ENCODE measurements around the gene CLEC10A. TPM values are rescaled to one million over a fixed set of nuclear protein-coding genes. Genes with fewer than 3 reads are reported as not detected.
"Not testable (repeated sequence)": the region's sequence is repeated elsewhere in the genome, so short reads cannot be mapped to it uniquely, and the experiment has no call there.

Gene CLEC10A, protein sequence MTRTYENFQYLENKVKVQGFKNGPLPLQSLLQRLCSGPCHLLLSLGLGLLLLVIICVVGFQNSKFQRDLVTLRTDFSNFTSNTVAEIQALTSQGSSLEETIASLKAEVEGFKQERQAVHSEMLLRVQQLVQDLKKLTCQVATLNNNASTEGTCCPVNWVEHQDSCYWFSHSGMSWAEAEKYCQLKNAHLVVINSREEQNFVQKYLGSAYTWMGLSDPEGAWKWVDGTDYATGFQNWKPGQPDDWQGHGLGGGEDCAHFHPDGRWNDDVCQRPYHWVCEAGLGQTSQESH
- 1 to 10 TPM; 1.3 to 1.9 (median 1.4) TPM for polyA plus RNA-seq (ENCODE audit: insufficient read length in 4 of 4)

DNA sequence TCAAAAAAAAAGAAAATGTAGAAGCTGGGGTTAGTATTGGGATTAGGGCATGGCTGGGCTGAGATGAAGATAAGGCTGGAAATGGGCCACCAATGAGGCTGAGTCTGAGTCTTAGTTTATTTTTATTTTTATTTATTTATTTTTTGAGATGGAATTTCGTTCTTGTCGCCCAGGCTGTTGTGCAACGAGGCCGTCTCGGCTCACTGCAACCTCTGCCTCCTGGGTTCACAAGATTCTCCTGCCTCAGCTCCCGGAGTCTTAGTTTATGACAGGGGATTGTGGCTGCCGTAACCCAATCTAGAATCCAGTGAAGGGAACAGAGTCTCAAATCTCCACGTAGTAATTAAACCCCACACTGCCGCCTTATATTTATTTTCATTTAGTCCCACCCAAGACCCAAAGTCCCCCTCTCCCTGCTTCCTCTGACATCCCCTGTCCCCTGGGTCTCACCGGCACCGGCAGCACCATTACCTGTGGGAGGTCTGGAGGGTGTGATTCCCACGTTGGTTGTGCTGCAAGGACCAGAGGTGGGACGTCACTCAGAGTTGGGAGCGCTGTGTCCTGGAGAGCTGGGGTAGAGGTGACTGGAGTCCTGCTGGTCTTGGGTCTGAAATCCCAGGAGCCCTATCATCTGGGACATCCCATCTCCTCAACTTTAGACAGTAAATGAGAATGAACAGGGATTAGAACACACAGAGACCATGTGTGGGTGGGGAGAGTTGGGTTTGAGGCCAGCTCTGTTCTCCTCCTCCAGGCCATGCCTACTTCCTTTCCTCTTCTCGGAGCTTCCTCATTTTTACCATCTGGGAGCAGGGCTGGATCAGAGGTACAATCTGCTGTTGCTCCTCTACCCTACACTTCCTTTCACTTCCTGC is at the start of gene CLEC10A:
CLEC10A (minus strand) TSS at position 671 of the 875 bp plus-strand sequence. CDS start 1,439 bp downstream, outside the sequence.
- no peak for DNase-seq (ENCODE audit: low read depth in 4 of 4, low spot score in 3 of 4)

DNA sequence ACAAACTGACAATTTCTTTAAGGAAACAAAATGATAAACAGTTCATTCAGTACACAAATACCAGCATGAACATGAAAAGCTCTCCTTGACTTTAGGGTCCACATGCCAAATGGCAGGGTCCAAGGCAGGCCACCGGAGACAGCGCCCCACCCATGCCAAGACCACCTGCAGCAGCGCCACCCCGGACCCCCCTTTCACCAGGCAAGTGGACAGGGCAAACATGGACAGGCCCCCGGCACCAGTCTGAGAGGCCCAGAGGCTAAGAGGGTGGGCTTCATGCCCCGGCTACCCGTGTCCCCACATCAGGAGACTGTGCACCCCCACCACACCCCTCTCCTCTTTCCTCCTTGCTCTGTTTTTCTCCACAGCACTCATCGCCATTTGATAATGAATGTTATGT is 49.3 kb upstream of the CLEC10A start:
- DNase-seq (ENCODE audit: low read depth in 4 of 4, low spot score in 3 of 4), result no peak

DNA sequence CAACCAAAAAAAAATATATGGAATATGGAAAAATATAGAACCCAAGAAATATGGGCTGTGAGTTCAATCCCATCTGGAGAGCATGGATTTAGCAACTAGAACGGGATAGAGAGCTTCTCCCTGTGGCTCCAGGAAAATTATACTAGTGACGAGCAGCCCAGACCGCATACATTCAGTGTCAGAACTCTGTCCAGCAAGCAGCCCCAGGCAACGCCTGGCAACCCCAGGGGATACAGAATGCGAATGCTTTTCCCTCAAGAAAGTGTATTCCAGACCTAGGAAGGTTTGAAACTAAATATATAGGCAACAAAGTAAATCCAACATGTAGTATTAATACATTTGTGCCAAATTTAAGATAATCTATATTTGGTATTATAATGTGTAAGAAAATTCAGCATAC is 48.1 kb upstream of the CLEC10A start:
- DNase-seq (ENCODE audit: low read depth in 4 of 4, low spot score in 3 of 4), result no peak

DNA sequence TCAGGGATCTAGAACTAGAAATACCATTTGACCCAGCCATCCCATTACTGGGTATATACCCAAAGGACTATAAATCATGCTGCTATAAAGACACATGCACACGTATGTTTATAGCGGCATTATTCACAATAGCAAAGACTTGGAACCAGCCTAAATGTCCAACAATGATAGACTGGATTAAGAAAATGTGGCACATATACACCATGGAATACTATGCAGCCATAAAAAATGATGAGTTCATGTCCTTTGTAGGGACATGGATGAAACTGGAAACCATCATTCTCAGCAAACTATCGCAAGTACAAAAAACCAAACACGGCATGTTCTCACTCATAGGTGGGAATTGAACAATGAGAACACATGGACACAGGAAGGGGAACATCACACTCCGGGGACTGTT is 47.5 kb upstream of the CLEC10A start:
- DNase-seq (ENCODE audit: low read depth in 4 of 4, low spot score in 3 of 4), result not testable (repeated sequence)

DNA sequence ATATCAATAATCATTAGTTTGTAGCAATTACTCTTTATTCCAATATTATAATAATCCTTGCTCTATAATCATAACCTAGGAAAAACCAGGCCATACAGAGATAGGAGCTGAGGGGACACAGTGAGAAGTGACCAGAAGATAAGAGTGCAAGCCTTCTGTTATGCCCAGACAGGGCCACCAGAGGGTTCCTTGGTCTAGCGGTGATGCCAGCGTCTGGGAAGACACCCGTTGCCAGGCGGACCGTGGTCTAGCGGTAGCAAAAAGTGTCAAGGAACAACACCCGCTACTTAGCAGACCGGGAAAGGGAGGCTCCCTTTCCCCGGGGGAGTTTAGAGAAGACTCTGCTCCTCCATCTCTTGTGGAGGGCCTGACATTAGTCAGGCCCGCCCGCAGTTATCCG is 46.3 kb upstream of the CLEC10A start:
- DNase-seq (ENCODE audit: low read depth in 4 of 4, low spot score in 3 of 4), result not testable (repeated sequence)

DNA sequence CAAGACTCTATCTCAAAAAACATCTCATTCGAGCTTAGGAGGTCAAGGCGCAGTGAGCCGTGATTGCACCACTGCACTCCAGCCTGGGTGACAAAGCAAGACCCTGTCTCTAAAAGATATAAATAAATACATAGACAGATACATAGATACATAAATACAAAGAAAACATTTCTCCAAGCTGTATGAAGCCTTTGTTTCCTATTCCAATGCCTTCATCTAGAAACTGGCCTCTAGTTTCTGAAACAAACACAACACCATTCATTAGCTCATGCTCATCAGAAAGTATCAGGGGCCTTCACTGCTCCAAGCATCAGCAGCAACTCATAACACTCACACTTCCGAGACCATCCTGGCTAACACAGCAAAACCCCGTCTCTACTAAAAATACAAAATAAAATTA is 44.9 kb upstream of the CLEC10A start:
- no peak for DNase-seq (ENCODE audit: low read depth in 4 of 4, low spot score in 3 of 4)

DNA sequence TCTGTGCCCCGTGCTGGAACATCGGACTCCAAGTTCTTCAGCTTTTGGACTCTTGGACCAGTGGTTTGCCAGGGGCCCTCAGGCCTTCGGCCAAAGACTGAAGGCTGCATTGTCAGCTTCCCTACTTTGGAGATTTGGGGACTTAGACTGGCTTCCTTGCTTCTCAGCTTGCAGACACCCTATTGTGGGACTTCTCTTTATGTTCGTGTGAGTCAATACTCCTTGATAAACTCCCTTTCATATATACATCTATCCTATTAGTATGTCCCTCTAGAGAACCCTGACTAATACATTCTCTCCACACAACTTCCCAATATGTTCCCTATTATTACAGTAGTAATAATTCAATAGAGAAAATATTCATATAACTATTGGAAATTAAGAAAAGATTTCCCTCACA is 43.8 kb upstream of the CLEC10A start:
- no peak for DNase-seq (ENCODE audit: low read depth in 4 of 4, low spot score in 3 of 4)

DNA sequence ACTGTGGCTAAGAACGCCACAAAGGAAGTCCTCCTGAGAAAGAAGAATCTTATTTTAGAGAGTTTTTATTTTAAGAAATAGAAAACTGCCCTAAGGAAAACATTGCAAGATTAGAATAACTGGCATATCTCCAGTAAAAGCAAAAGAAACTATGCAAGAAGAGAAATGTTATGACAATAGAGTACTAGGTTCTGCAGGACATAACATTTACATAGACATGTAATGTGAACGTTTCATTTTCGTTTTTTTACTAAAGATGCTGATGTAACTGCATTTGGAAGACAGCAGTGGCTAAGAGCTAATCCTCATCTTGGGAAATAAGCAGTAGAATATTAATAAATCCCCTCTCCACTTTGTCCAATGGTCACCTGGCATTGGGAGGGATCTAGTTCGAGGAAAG is 42.3 kb upstream of the CLEC10A start:
- no peak for DNase-seq (ENCODE audit: low read depth in 4 of 4, low spot score in 3 of 4)

DNA sequence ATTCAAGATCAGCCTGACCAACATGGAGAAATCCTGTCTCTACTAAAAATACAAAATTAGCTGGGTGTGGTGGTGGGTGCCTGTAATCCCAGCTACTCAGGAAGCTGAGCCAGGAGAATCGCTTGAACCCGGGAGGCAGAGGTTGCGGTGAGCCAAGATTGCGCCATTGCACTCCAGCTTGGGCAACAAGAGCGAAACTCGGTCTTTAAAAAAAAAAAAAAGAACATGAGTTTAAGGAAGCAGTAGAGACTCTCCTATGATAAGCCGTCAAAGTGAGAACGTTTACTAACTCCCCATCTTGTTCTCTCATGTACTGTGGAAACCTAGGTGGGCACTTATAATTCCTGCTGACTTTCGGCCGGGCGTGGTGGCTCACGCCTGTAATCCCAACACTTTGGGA is 40.6 kb upstream of the CLEC10A start:
- not testable (repeated sequence) for DNase-seq (ENCODE audit: low read depth in 4 of 4, low spot score in 3 of 4)

DNA sequence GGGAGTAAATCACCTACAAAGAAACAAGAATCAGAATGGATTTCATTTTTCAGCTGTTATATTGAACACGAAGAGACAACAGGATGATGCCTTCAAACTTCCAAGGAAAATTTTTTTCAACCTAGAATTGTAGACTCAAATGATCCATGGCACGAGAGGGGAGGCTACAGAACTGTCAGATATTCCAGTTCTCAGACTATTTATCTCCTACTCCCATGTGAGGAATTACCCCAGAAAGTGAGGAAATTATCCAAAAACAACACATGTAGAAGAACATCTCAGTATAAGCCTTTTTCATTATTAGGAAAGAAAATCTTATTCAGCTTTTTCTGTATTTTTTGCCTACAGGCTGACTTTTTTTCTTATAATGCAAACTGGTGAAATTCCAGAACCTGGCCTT is 40.1 kb upstream of the CLEC10A start:
- DNase-seq (ENCODE audit: low read depth in 4 of 4, low spot score in 3 of 4), result no peak

DNA sequence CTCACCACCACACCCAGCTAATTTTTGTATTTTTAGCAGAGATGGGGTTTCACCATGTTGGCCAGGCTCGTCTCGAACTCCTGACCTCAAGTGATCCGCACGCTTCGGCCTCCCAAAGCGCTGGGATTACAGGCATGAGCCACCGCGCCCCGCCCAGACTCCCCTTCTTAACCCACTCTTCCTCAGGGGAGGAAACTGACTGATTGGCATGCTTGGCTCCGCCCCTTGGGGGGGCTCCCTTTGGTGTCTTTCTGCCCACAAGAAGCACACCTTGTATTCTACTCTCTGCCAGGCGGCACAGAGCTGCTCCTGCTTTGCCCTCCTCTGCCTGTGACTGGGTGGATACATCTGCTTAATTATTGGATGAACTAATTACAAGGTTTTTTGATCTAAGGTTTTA is 39.3 kb upstream of the CLEC10A start:
- no peak for DNase-seq (ENCODE audit: low read depth in 4 of 4, low spot score in 3 of 4)

DNA sequence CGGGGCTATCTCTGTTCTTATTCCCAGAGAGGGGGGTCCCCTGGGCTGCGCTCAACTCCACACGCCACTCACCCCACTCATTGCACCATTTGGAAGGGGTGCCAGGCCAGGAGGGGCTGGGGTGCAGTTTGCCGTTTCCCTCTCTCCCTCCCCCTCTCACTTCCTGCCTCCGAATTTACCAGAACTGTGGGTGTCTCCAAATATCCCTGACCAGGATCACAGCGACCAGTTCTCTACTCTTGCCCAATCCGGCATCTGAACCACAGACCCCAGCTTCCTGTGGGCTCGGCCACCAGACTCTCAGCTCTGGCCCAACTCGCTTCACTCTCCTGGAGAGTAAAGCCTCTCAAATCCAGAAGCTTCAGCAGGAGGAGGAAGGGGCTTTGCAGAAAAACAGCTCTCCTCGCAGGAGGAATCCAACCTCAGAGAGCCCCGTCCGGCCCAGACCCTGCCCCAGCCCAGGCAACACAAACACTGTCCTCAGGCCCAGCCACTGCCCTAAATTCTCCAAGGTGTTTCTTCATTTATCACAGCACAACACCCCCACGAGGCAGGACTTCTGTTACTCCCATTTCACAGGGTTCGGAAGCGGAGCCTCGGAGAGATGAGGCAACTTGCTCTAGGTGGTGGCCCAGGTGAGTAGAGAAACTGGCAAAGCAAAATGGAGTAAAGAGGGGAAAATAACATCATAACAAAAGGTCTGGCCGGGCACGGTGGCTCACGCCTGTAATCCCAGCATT is 35.0 kb upstream of the CLEC10A start:
- no peak for DNase-seq (ENCODE audit: low read depth in 4 of 4, low spot score in 3 of 4)

DNA sequence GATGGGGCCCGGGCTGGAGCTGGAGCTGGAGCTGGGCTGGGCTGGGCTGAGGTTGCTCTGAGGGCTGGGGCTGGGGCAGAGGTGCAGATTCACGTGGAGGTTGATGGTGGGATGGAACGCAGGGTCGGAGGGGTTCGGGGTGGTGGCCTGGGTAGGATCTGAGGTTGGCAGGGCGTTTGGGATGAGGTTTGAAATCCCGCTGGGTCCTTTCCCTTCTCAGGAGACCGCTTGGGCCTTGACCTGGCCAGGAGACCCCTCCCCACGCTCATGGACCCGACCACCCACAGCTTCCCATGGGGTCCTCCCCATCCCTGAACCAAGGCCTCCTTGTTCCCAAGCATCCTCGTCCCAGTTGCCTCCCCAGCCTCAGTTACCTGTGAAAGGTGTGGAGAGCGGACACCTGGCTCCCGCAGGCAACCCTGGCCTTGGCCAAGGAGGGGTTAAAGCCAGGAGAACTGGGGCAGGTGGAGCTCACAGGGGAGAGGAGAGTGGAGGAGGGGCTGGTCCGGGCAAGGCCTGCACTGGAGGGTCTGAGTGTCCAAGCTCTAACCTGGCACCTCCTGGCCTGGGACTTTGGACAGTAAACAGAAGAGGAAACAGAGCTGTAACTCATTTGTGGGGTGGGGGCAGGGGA is 34.3 kb upstream of the CLEC10A start, which contains the start of gene ASGR2:
ASGR2 (minus strand) TSS at position 582 of the 634 bp plus-strand sequence. CDS start 582 bp downstream, outside the sequence.
- no peak for DNase-seq (ENCODE audit: low read depth in 4 of 4, low spot score in 3 of 4)

DNA sequence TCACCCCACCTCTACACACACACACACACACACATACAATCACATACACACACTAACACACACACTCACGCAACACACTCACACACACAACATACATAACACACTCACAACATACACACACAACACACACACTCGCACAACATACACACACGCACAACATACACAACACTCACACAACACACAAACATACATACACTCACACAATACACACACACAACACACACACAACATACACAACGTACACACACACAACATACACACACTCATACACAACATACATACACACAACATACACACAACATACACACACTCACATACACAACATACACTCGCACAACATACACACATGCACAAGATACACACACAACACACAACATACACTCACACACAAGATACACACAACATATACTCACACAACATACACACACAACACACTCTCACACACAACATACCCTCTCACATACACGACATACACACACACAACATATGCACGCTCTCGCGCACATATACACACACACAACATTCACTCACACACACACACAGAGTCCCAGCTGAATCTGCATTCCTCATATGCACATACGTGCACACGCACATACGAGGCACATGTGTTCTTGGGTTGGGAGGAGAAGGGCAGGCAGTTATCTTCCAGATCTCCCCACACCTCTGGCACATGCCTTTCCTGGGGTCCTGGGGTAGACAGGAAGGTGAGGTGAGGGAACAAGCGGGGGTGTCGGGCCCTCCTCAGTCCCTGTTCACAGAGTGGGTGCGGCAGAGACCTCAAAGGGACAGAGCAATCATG is 33.4 kb upstream of the CLEC10A start:
- DNase-seq (ENCODE audit: low read depth in 4 of 4, low spot score in 3 of 4), result no peak

DNA sequence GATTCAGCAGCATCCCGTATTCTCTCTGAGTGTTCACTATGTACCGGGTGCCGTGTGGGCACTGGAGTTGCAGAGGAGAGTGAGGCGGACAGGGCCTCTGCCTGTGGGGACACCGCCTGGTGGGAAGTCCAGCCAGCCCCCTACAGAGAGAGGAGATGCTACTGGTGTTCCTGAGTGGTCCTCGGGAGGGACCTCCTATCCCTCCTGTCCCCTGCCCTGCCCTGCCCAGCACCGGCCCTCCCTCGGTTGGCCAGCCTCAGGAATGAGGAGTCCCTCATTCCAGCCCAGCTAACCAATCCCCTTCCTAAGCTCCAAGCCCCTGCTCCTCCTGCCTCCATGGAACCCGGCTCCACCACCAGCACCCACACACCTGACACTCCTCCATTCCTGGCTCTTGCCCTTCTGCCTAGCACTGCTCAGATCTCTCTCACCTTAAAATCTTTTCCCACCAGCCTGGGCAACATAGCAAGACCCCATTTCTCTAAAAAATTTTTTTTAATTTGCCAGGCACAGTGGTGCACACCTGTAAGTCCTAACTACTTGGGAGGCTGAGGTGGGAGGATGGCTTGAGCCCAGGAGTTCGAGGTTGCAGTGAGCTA is 32.6 kb upstream of the CLEC10A start:
- no peak for DNase-seq (ENCODE audit: low read depth in 4 of 4, low spot score in 3 of 4)

DNA sequence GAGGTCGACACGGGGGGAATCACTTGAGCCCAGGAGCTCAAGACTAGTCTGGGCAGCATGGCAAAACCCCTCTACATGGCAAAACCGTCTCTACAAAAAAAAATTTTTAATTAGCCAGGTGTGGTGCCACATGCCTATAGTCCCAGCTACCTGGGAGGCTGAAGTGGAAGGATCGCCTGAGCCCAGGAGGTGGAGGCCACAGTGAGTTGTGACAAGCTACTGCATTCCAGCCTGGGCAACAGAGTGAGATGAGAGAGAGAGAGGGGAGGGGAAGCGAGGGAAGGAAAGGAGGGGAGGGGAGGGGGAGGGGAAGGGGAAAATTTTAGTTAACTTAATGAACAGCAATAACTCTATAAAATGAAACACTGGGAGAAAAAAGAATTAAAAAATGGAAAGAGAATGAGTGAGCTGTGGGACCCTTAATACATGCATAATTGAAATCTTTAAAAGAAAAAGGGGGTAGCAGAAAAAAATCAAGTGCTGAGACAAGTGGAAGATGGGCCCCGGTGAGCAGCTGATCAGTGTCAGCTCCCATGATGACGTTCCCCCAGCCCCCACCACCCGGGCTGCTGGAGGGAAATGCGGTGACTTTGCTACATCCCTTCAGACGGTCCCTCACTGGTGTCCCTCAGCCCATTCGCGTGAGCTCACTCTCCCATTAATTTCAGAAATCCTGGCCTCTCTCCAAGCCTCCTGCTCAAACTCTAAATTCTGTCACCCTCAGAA is 31.9 kb upstream of the CLEC10A start:
- no peak for DNase-seq (ENCODE audit: low read depth in 4 of 4, low spot score in 3 of 4)

DNA sequence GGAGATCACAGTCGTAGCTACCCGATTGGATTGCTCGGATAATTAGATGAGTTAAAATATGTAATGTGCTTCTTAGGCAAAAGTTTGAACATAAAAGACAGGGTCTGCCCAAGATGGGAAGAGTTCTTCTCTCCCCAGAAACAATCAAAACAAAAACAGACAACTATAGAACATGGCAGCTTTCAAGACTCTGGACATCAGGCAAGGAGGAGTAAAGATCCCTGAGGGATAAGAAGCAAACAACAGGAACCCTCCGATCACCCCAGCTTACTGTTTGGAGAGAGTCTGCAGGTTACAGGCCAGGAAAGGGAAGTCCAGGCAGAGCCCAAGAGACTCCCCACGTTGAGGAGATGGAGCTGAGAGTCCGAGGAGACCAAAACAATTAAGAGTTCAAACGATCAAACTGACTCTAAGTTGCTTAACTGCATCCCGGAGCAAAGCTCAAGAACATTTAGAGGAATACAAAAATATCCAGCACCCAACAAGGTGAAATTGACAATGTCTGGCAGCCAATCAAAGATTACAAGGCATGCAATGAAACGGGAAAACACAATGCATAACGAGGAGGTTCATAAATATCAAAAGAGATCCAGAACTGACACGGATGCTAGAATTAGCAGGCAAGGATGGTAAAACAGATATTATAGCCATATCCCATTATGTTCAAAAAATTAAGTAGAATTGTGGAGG is 30.7 kb upstream of the CLEC10A start:
- no peak for DNase-seq (ENCODE audit: low read depth in 4 of 4, low spot score in 3 of 4)
